GM03348 (cell line): ENCODE results near the gene ADCY1.

Source experiments
- DNase-seq: peaks from one replicate; pipeline ENCODE4 v3.0.0; 2012; ENCODE audit warnings: low spot score

The ADCY1 gene

DNA sequence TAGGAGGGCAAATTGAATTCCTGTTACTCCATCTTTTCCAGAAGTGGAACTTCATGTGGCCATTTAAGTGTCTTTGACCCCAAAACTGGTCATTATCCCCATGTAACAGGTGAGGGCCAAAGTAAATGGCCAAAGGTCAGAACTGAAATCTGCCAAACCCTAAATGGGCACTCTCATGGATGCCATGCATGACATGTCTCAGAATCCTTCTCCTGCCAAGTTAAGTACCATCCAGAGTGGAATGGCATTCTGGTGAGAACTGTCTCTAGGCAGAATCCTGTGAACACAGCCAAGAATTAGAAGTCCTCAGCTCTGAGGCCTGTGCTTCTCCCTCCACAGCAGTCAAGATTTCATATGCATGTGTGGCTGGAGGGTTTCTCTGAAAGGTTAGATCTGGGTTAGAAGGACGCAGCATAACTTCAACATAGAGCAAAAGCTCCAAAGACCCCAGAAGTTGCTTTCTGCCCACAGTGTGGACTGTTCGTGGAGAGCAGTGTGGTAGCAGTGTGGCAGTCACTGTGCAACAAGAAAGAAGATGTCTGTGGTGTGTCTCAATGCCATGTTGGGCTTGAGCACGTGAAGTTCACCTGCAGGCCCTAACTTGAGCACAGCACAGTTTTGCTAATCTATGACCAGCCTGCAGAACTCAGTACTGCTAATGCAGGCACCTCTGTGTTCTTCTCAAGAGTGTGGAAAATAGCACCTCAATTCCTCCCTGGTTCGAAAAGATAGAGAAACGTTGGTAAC, 121.3 kb downstream of the ADCY1 start:
- DNase-seq: no peak

DNA sequence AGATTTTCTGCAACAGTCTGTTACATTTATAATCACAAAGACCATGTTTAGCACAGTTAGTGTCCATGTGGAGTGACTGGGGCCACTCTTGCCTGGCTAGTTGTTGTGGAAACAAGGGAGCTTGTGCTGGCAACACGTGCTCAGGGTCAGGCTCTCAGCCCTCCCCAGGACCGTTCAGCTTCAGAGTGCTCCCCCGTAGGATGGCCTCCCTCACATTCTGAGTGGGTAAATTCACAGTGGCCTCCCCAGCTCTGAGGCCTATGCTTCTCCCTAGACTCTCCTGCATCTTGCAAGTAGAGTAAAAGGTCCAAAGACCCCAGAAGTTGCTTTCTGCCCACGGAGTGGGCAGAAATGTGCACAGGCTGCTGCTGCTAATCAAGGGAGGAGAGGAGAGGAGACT, 122.3 kb downstream of the ADCY1 start:
- DNase-seq: no peak

- no peak for DNase-seq
Observed at GRCh38 chr7:45697576-45698136, 123.5 kb downstream of the ADCY1 start.

- DNase-seq: no peak
Observed at GRCh38 chr7:45698303-45699014, 124.3 kb downstream of the ADCY1 start.

DNA sequence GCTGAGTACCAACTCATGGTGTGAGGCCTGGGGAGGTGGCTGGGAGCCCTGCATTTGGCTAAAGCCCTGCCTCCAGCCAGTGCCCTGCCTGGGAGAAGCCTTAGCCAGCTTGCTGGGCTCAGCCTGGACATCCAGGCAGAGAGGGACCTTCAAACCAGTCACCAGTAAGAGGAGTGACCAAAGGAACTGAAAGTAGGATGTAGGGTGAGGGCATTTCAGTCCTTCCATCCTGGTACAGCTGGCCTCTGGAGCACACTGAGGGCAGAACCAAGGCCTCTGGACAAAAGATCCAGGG, 124.8 kb downstream of the ADCY1 start:
- no peak for DNase-seq

GRCh38 chr7:45699726-45700390, 125.7 kb downstream of the ADCY1 start:
- DNase-seq: no peak

DNA sequence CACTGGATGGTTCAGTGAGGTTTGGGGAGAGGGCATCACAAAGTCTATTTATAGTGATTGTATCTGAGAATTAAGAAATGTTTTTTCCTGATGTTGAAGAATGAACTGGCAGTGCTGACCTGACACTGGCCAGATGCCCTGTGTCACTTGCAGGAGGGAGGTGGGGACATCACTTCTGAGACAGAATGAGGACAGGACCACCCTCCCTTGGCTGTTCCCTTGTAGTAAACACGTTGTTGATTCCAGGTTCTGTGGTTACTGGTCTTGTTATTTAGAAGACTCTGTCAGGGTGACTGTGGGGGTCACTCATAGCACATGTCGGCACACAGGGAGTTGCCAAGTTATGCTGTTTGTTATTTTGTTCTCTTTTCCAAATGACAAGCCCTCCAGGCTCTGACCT, 126.4 kb downstream of the ADCY1 start:
- DNase-seq: no peak

- no peak for DNase-seq
Observed at GRCh38 chr7:45701701-45702510, 127.7 kb downstream of the ADCY1 start.

DNA sequence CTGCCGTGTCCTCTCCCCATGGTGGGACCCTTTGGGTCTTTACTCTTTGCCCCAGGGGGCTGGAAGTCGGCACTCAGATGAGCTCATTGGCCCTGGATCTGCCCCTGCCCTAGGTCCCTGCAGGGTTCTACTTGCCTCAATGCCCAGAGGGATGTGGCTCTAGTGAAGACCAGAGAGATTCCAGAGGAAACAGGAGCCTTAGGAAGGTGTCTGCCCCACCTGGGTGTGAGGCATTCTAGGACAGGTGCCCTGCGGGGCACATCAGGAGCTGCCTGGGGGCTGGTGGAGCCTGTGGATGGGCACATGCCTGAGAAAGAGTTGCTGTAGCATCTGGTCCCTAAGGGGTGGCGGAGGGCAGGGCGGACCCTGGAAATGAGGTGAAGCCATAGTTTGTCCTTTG, 128.6 kb downstream of the ADCY1 start:
- no peak for DNase-seq

DNA sequence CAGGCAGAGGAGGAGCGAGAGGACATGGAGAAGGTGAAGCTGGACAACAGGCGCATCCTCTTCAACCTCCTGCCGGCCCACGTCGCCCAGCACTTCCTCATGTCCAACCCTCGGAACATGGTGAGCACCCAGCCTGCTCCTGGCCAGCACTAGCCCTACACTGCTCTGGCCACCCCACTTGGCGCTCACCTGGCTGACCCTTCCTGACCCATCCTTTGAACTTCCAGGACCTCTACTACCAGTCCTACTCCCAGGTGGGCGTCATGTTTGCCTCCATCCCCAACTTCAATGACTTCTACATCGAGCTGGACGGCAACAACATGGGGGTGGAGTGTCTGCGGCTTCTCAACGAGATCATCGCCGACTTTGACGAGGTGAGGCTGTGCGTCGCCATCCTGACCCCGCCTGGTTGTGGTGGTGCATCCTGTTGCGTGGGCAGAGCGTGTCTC, 129.2 kb downstream of the ADCY1 start:
- DNase-seq: no peak

DNA sequence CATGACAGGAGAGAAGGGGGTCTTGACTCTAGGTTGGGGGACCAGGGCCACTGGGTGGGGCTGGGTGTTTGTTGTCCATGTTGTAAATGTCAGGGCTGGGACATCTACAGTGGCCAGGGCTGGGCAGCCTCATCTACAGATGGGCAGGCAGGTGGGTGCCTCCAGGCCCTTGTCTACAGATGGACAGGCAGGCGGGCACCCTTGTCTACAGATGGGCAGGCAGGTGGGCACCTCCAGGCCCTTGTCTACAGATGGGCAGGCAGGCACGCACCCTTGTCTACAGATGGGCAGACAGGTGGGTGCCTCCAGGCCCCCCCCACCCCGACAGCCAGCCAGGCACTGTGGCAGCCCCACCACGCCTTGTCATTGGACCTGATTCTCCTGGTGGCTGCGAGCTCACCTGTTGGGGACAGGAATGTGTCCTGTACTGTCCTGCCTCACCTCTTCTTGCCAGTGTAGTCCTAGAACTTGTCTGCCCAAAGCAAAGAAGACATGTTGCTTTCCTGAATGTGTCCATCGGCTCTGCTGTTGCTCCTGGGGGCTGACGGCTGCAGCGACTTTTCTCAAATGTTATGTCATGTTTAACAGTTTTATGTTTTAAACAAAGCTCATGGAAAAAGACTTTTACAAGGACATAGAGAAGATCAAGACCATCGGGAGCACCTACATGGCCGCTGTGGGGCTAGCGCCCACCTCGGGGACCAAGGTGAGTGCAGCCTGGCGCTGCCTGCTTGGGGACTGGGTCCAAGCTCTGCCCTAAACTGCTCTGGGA, 129.9 kb downstream of the ADCY1 start:
- no peak for DNase-seq

DNA sequence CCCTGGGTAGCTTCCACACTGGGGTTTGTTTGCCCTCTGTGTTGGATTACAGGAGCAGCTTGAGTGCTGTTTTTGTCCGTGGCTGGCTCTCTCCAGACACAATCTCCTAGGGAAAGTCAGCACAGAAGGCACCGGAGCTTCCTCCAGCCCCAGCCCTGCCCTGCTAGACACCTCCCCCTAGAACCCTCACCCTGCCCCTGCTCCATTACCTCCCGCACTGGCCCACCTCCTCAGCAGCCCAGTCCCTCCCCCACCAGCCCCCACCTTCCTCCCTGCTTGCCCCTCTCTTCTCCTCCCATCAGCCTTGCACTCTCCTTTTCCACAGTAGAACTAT, 130.5 kb downstream of the ADCY1 start:
- DNase-seq: no peak

- DNase-seq: no peak
Observed at GRCh38 chr7:45708046-45708950, 134.1 kb downstream of the ADCY1 start.

- DNase-seq: peak; percentile 32
Observed at GRCh38 chr7:45709168-45710042, 135.2 kb downstream of the ADCY1 start.

DNA sequence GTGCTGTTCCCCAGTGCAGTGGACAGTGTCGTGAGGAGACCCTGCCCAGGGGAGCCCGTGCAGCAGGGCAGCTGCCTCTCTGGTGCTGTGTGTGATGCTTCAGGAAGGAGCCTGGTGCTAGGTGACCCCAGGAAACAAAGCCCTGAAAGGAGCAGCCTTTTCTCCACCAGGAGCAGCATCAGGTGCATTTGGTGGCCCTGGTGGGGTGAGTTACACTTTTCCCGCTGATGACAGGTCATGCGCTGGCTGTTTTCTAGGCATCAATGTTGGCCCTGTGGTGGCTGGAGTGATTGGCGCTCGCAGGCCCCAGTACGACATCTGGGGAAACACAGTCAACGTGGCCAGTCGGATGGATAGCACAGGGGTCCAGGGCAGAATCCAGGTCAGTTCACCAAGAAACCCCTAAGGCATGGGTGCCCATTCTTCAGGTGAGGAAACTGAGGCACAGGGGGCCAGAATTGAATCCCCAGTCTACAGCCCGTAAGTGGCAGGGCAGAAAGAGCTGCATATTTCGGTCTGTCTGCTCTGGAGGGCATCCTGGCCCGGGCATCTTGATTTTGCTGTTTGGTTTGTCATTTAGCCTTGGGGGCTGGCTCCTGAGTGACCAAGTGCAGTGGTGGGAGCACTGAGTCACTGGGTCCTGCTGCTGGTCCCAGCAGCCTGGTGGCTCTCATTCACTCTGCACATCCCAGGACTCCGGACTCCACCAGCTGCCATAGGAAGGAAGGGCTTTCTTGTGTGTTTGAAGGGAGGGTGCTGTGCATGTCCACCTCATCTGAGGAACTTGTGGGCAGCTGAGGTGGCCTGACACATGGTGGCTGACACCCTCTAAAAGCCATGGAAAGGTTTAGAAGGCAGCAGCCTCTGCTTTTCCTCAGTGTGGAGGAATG, 136.3 kb downstream of the ADCY1 start:
- no peak for DNase-seq

GRCh38 chr7:45711161-45711490, 137.0 kb downstream of the ADCY1 start:
- no peak for DNase-seq

GRCh38 chr7:45712057-45712689, 138.0 kb downstream of the ADCY1 start:
- DNase-seq: no peak
